ENCODE results near the gene KRT76.
A peak's percentile ranks its signal among the peaks of the same experiment; 100 is the strongest.
"Not testable (repeated sequence)": the region's sequence is repeated elsewhere in the genome, so short reads cannot be mapped to it uniquely, and the experiment has no call there.

The KRT76 gene

DNA sequence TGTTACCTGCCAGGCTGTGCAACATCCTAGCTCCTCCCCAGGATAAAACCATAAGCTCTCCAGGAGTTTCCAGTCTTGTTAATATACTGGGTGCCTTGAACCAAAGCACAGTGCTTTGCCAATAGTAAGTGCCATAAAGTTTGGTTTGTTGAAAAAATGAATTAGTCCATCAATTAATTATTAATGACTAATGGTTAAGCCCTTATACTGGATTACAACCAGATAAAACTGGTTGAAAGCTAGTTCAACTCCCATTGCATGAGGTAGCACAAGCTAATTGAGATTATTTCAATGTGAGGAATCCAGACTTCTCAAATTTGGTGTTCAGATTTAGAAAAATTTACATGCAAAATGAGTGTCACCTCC, 20.4 kb upstream of the KRT76 start:
- no peak for DNase-seq (ENCODE audit: low read depth)

DNA sequence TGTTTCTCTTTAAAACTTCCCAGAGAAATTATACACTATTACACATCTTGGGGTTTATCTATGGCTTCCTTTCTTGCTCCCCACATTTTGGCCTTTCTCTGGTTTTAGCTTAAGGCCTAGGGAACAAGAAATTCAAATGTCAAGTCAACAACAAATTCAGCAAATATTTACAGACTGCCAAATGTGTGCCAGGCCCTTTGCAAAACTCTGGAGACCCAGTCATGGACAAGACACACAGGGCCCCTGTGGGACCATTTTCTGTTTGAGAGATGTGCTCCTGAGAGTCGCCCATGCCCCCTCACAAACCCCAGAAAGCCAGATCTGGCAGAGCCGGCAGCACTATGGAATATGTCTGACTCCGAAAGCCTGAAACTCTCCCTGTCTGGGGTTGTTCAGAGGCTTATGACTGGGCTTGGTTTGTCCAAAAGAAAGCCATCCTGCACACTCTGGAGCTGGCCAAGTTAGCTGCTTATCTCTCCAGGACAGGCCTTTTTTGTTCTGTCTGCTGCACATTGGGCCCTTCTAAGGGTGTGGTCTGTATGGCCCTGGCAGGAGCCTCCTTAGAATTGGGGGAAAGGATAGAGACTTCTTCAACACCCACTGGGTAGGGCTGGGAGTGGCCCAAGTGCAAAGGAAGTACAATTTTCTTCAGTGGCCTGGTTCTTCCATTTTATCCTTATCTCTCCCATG, 19.8 kb upstream of the KRT76 start:
- no peak for DNase-seq (ENCODE audit: low read depth)

DNA sequence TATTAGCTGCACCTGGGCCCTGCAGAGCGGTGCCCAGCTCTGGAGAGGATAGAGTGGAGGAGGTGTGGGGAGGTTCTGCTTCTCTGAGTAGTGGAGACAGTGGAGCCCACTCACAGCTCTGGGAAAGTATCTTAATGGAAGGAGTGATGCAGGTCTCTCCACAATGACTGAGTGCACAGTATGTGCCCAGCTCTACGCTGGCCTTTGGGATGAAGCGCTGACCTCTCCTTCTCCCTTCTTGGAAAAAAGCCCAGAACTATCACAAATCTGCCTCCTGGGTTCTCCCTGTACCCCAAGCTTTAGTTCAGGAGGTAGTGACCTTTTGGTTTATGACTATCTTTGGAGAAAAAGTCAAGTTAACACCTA, 19.3 kb upstream of the KRT76 start:
- no peak for DNase-seq (ENCODE audit: low read depth)

DNA sequence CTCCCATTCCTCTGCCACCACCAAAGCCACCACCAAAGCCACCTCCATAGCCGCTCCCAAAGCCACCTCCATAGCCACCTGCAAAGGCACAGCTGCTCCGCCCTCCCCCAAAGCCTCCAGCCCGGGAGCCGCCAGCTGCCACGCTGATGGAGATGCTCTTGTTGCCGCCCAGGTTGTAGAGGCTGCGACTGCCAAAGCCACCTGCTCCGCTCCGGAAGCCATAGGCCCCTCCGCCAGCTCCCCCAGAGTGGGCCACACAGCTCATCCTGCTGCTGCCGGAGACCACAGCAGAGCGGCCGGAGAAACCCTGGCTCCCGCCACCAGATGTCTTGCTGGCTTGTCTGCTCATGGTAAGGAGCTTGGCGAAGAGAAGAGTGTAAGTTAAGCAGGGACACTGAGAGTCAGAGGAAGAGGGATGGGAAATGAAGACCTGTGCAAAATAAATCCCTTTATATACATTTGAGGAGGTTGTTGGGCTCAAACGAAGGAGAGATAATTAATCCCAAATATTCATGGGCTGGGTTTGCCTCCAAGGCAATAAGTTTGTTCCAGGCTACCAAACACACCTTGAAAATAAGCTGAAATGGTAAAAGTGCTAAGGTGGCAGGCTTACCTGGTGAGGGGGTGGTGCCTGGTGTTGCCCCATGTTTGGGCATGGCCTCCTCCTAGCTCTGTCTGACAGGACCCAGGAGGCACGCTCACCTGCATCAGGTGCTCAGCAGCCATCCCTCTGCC, 18.7 kb upstream of the KRT76 start, which contains the start of gene KRT3:
TSS of gene KRT3 (minus strand) at position 424 of the 735 bp plus-strand sequence. CDS start at position 349, 75 bp downstream.
- DNase-seq (ENCODE audit: low read depth), result no peak

DNA sequence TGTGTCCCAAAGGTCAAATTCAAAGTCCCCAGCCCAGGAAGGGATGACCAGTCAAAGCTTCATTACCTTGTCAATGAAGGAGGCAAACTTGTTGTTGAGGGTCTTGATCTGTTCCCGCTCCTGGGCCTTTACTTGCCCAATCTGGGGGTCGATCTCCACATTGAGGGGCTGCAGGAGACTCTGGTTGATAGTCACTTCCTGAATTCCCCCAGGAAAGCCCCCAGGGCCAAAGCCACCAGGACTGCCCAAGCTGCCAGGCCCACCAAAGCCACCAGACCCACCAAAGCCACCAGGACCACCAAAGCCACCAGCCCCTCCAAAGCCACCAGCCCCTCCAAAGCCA, 18.2 kb upstream of the KRT76 start:
- DNase-seq (ENCODE audit: low read depth), result not testable (repeated sequence)

DNA sequence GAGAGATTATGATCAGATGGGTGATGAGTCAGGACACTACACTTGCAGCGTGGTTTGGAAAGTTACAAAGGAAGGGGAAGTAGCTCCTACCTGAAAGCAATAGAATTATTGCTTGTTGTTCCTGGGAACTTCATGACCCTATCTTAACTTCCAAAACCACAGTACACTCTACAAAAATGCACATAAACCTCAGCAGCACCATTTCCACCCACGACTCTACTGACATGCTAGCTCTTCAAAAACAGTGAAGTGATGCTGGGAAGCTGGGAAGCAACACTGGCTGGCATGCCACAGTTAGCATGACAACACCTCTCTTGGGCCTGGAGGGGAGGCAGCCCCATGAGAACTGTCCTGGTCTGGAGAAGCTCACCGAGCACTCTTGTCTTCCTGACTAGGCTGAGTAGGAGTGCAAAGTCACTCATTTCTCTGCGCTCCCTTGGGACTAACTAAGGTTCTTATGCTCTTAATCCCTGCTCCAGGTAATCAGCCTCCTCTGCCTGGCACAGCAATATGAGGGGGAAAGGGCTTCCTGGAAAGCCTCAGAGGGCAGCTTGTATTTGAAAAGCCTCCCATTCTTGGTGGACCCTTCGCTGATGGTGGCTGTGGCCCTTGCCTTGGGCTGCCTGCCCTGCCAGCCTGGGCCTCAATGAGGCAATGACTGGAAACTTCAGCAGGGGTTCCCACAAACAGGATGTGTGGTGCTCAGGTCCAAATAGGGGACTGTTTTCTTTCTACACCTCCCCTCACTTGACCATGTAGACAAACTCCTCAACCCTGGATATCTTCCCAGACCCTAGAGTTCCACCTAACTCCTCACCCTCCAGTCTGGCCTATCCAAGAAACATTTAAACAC, 17.6 kb upstream of the KRT76 start:
- DNase-seq (ENCODE audit: low read depth), result peak; percentile 62

DNA sequence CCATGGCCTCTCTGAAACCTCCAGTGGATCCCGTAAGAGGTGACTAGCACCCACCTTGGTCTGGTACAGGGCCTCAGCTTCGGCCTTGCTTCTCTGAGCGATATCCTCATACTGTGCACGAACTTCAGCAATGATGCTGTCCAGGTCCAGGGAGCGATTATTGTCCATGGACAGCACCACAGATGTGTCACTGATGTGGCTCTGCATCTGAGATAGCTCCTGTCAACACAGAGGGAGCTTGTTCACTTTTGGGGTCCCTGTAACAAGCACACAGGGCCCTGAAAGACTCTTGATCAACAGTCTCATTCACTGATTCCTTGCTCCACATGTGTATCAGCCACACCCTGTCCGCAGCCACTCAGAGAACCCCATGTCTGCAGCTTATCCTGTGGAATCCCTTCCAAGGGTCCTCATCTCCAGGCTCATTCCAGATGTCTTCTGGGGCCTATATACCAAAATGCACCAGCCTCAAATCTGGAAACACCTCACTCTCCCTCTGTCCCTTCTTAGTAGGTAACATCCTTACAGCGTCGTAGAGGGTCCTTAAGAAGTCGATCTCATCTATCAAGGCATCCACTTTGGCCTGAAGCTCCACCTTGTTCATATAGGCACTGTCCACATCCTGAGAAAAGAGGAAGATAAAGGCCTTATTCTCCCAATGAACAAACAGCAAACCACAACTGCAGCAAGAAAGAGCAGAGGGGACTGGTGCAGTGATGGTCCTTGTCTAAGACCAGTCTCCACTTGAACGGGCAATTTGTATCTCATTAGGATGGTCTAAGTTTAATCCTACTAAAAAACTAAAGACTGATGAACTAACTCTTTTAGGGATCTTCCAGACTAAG, 15.3 kb upstream of the KRT76 start:
- no peak for DNase-seq (ENCODE audit: low read depth)

DNA sequence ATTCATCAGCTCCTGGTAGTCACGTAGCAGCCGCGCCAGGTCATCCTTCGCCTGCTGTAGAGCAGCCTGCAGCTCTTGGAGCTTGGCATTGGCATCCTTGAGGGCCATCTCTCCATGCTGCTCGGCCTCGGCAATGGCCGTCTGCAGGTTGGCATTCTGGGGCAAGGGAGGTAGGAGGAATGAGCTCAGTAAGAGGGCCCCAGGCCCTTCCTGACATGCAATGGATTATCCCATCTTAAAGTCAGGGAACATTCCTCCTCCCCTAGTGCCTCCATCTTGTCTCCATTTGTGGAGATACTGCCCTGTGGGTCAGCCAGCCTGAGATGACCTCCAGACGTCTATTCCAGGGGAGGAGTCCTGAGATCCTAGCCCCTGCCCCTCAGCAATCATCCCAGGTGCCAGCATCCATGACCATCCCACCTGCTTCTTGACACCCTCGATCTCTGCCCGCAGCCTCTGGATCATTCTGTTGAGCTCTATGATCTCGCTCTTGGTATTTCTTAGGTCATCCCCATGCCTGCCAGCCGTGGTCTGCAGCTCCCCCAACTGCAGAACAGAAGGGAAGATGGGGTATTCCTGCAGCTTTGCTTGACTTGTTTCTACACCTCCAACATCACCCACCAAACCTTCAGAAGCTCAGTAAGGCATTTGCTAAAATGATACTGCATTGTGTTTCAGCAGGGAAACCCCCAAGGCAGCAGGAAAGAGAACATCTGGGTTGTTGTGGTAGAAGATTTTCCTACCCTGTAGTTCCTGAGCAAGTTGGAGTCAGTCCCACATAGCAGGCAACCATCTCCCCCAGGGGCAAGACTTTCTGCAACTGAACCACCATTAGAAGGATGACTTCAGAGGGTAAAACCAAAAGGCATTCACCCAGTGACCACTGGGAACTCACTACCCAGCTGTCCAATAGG, 14.4 kb upstream of the KRT76 start:
- DNase-seq (ENCODE audit: low read depth), result peak; percentile 11

DNA sequence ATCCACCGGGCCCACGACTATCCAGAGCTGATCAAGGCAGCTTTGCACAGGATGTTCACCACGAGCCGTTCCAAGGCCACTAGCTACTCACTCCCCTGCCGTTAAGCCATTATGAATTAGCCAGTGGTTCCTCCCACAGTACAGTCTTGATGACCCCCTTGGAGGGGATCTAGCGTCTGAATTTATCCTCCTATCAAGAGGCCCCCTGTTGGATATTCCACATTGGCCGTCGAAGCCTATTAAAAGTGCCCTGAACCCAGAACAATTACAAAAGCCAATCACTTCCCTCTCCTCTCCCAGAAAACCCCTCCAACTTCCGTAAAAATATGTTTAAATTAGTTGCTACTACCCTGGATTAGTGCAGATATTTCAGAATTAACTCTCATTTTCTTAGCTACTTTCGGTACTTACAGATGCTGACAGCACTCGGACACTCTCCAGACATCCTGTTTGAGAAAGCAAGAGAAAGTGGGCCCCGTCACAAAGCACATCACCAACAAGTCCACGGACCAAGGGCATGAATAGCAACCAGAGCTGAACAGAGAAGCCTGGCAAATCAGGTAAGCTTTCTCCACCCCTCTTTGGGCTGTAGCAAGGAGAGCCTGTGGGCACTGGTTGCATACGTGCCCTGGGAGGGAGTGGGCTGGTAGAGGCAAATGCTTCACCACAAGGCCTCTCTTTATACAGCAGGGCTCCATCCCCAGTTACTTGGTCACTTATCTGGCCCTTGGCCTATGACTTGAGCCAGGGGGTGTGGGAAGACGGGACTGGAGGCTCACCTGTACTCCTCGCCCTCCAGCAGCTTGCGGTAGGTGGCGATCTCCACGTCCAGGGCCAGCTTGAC, 13.5 kb upstream of the KRT76 start:
- DNase-seq (ENCODE audit: low read depth), result no peak

DNA sequence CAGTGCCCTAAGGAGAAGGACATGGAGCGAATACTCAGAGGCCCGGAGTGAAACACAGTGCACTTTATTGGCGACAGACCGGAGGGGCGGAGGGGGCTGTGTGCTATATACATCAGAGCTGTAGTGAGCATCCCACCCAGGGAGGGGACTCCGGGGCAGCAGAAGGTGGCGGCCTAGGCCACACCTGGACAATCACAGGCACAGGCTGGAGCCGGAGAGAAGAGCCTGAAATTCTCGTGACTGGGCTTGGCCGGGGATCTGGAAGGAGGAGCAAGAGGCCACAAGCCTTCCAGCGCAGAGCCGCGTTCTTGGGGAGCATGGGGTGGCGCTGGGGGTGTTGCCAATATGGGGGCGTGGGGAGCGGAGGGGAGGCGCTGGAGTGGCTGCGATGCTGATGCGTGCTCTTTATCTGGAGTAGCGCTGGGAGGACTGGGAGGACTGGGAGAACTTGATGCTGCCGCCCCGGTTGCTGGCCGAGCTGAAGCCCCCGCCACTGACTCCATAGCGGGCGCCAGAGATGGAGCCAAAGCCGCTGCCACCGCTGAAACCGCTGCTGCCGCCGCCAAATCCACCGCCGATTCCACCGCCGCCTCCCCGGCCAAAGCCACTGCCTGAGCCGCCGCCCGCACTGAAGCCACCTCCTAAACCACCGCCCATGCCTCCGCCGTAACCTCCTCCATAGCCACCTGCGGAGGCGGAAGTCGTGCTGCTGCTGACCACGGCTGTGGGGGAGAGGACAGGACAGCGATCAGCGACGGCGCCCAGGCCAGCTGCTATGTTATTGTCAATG, 12.7 kb upstream of the KRT76 start:
- no peak for DNase-seq (ENCODE audit: low read depth)

DNA sequence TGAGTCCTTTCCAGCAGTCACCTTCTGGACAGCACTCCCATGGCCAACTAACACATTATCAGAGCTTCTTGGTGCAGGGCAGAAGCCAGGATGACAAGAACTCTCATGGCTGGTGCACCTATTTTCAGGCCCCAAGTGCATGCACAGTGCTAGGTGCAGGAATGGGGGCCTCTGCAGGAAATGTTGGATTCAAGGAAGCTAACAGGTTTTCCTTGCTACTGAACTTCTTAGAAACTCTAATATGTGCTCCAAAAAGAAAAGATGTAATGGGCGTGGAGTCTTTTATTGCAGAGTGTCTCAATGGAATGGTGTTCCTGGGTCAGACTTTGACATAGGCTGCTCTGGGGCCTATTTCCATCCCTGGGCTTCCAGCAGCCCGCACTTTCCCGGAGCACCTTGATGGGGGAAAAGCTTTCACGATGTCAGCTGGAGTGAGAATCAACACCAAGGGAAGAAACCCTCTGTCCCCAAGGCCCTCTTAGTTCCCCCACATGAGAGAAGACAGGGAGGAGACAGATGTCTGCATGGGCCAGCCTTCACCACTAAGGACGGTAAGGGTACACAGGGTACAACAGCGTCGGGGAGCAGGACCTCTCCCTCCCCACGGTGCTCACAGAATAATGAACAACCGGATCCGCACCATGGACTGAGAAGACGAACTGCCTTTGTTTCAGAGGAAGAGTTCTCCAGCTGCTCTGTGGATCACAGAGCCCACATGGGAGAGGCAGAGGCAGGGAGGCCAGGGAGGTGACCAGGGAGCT, 11.9 kb upstream of the KRT76 start:
- DNase-seq (ENCODE audit: low read depth), result no peak

DNA sequence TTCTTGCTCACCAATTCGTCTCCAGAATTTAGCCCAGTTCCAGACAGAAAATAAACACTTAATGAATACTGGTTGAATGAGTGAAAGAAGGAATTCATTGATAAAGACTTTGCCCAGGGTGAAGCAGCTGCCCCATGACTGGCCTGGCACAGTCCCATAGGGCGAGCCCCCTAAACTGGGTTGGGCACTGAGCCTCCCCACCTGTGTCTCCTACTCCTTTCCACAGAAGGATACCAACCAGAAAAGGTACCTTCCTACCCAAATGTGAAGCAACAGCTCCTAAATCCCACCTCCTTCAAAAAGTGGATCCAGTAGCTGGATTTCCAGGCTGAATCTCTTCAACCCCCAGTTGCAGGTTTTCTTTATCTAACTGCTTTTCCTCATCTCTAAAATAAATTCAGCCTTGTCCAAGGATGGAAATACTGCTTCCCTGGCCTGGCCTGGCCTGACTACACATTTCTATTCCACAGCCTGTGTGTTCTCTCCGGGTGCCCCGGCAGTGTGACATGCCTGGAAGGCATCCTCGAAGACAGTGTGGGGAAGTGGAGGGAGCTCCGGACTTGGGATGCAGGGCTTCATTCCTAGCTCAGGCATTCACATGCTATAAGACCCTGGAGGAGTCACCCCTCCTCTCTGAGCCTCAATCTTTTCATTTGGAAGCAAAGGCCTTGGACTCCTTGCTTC, 11.2 kb upstream of the KRT76 start:
- DNase-seq (ENCODE audit: low read depth), result no peak

DNA sequence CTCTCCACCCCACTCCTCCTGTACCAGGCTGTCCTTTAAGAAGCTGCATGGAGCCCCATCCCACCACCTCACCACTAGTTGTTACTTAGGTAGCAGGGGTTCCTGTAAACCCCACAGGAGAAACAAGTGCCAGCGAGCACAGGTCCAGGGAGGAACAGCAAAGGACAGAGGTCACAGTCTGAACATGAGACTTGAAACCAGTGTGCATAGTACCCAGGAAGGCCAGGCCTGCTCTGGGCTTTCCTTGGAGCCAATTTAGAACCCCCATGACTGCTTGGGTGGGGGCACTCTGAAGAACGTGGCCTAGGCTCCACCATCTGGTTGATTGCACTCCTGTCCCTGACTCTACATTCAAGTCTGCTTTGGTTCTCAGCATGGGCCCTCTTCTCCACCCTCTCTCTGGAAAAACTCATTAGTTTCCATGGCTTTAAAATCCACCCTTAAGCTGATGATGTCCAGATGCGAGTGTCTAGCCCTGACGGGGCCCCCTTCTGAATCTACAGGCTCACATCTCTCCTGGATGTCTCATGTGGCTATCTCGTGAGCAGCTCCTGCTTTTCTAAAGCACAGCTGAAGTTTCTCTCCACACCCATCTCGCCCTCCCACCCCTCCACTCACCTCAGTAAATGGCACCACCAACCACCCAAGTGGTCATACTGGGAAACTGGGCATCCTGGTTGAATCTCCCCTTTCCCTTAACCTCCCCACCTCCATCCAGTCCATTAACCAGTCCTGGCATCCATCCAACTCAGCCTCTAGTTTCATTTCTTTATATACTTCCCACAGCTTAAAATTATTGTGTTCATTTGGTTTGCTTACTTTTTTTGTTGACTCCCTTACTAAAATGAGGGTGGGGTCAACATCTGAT, 10.4 kb upstream of the KRT76 start:
- DNase-seq (ENCODE audit: low read depth), result no peak

DNA sequence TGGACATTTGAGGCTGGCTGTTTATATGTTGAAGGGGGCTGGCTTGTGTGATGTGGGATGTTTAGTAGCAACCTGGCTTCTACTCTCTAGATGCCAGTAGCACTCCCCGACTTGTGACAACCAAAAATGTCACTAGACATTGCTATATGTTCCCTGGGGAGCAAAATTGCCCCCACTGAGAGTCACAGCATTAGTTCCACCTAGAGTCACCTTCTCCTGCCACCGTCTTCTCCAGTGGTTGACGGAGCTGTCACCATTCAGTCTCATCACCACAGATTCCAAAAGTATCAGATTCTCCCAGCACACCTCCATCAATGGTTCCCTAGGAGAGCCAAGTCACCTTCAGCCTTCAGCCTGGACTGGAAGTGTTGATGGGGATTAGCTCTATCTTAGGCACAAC, 7.8 kb upstream of the KRT76 start:
- DNase-seq (ENCODE audit: low read depth), result no peak

DNA sequence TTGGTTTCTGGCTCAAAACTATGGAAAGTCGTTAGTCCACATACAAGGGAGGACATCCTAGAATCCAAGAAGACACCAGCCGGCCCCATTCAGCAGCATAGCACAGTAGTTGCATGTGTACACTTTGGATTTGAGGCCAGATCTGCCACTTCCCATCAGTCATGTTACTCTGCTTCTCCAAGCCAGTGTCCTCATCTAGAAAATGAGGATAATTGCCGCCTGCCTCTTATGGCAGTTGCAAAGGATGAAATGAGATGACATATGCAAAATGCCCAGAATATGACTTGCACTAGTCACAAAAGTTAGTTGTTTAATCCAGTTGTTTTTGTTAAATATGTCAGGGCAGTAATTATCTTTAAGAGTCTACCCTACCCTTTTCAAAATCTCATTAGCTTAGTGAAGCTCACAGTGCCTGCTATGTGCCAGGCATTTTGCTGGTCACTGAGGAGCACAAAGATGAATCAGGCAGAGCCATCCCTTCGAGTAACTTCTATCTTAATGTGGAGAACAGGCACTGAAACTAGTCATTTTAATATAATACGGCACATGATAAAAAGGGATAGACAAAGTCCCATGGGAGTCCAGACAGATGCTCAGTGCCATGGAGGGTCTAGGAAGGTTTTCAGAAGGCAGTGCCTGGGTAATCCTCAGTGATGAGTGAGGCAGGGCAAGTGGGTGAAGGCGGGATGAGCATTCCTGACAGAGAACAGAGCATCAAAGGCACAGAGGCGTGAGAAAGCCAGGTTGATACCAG, 6.6 kb upstream of the KRT76 start:
- DNase-seq (ENCODE audit: low read depth), result no peak

DNA sequence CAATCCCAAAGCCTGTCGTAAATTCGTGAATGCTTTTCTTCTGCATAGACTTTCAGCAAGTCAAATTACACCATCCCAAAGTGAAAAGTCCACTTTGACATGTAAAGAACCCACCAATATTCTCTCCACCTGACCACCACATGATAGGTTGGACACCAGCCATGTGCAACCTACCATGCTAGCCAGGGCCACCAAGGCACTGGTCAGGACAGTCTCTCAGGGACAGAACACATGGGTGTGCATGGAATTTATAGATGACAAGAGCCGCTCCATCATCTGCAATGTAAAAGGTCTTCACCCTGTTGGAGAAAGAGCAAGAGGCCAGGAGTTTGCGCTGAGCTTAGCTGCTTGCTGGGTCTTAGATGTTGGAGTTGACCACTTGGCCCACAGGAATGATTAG, 5.4 kb upstream of the KRT76 start:
- no peak for DNase-seq (ENCODE audit: low read depth)
